CD4-positive, alpha-beta T cell (primary cell): ENCODE data around the gene KRT13. TPM values are rescaled to one million over a fixed set of nuclear protein-coding genes. Genes with fewer than 3 reads are reported as not detected.
"Not testable (repeated sequence)": the region's sequence is repeated elsewhere in the genome, so short reads cannot be mapped to it uniquely, and the experiment has no call there.

Source experiments
- ATAC-seq: fragments of 200-7000 bp; cut with Tn5 transposase; one replicate; pipeline ENCODE4 v1.10.0; 2022; ENCODE audit warnings: mild to moderate bottlenecking; ENCODE audit not compliant: poor library complexity
- CTCF ChIA-PET: fragments of 350-600 bp; sonication (Branson Sonifier 250); formaldehyde crosslinking; loops from one replicate; lab custom pipeline; 2021; ENCODE audit warnings: antibody characterized with exemption, inconsistent platforms; lab: Charles Lee
- POLR2A ChIA-PET: fragments of 350-600 bp; sonication (Branson Sonifier 250); formaldehyde crosslinking; loops from one replicate; lab custom pipeline; 2021; ENCODE audit warnings: antibody characterized with exemption, inconsistent platforms; lab: Charles Lee
- DNase-seq, 14 experiments: peaks; one replicate each; pipeline ENCODE4 v3.0.0-alpha.2; 2013 to 2020; ENCODE audit warnings: mixed read lengths in 2 of 14
- H3K27ac ChIP-seq, 2 donors: one replicate each; pipeline versions ENCODE4 v1.5.1 to v1.7.0; 2013; ENCODE audit warnings: low read length in 2 of 2, low read depth in 1 of 2, mild to moderate bottlenecking in 1 of 2
- H3K27me3 ChIP-seq, 2 experiments: 1 replicate in 1 of 2; 2 replicates in 1 of 2; pipeline versions ENCODE4 v1.6.1 to v1.7.0; 2013; ENCODE audit warnings: low read length in 2 of 2, control low read depth in 1 of 2, mild to moderate bottlenecking in 1 of 2, moderate library complexity in 1 of 2; ENCODE audit not compliant: insufficient read depth in 2 of 2, control insufficient read depth in 1 of 2
- H3K36me3 ChIP-seq: one replicate; pipeline ENCODE4 v1.6.1; 2013; ENCODE audit warnings: low read length, control low read depth; ENCODE audit not compliant: insufficient read depth
- H3K4me1 ChIP-seq: one replicate; pipeline ENCODE4 v1.6.1; 2013; ENCODE audit warnings: low read length, control low read depth; ENCODE audit not compliant: insufficient read depth
- H3K4me3 ChIP-seq: one replicate; pipeline ENCODE4 v1.5.1; 2013; ENCODE audit warnings: mild to moderate bottlenecking, low read length, moderate library complexity
- H3K9me3 ChIP-seq, 2 experiments: 1 replicate in 1 of 2; 2 replicates in 1 of 2; pipeline versions ENCODE4 v1.6.1 to v1.7.0; 2013; ENCODE audit warnings: low read length in 2 of 2, mild to moderate bottlenecking in 2 of 2, control low read depth in 1 of 2, moderate library complexity in 1 of 2; ENCODE audit not compliant: control insufficient read depth in 1 of 2, insufficient read depth in 1 of 2
- H3K27ac Mint-ChIP-seq: one replicate; pipeline ENCODE4 v1.8.0; 2020; ENCODE audit warnings: mixed read lengths
- H3K27me3 Mint-ChIP-seq: one replicate; pipeline ENCODE4 v1.8.0; 2021; ENCODE audit warnings: mixed read lengths
- H3K36me3 Mint-ChIP-seq: one replicate; pipeline ENCODE4 v1.8.0; 2021; ENCODE audit warnings: low read depth, mixed read lengths
- H3K4me1 Mint-ChIP-seq: one replicate; pipeline ENCODE4 v1.8.0; 2021; ENCODE audit warnings: low read depth, mixed read lengths
- H3K4me3 Mint-ChIP-seq: one replicate; pipeline ENCODE4 v1.8.0; 2020; ENCODE audit warnings: mild to moderate bottlenecking, mixed read lengths
- H3K9me3 Mint-ChIP-seq: one replicate; pipeline ENCODE4 v1.8.0; 2020; ENCODE audit warnings: mixed read lengths
- CTCF ChIP-seq: fragments of 200-600 bp; IDR thresholded peaks from one replicate; pipeline ENCODE4 v1.8.0; 2022; ENCODE audit warnings: antibody characterized with exemption, mild to moderate bottlenecking
- intact Hi-C, 2 experiments: fragments of 100-400 bp; cut with DNase I in 1 of 2; cut with micrococcal nuclease in 1 of 2; formaldehyde crosslinking; loops; one replicate each; pipeline versions ENCODE4 v1.15.1 to v1.9.0; 2023 to 2025; cut with DNase I, micrococcal nuclease
- total RNA-seq, 174 experiments: library from RNA in 2 of 174; stranded (reverse) in 2 of 174; gene quantifications; one replicate each; pipeline ENCODE4 v1.2.3 and lab custom pipeline; 2021 to 2026

The KRT13 gene
- total RNA-seq, 2 experiments from 2014 or later, result not detected

- Histone ChIP-seq H3K27me3 (no peaks in the 10 kb centered on the region), H3K9me3 (peaks cover 0 to 3% of the 10 kb centered on the region in 2 experiments), H3K27ac (no peak overlapping the region), H3K4me1 (peaks cover 19% of the 10 kb centered on the region), H3K4me3 (no peak overlapping the region), H3K36me3 (no peaks in the 10 kb centered on the region)
- CTCF ChIA-PET, result no interaction called here
- Mint-ChIP-seq H3K9me3 (no peaks in the 10 kb centered on the region), H3K27me3 (peaks cover 5% of the 10 kb centered on the region), H3K4me1 (peaks cover 8% of the 10 kb centered on the region), H3K27ac (no peak overlapping the region), H3K4me3 (no peak overlapping the region), H3K36me3 (no peaks in the 10 kb centered on the region)
- intact Hi-C loops, result loop anchor here in 1 of 2 experiments (10.0 kb wide), 1 partner anchor 740 kb away; no protein-coding TSS in a partner anchor
- POLR2A ChIA-PET, result no interaction called here
- no peak for TF ChIP-seq CTCF
- DNase-seq, result no peak
- ATAC-seq, result no peak
These were observed 39.1 kb upstream of the KRT13 start for GRCh38 chr17:41544491-41544892.

DNA sequence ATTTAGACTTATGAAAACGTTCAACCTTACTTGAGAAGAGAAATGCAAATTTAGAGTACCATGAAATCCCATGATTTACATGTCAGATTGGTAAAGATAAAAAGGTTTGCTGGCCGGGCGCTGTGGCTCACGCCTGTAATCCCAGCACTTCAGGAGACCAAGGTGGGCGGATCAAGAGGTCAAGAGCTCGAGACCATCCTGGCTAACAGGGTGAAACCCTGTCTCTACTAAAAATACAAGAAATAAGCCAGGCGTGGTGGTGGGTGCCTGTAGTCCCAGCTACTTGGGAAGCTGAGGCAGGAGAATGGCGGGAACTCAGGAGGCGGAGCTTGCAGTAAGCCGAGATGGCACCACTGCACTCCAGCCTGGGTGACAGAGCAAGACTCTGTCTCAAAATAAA, 37.4 kb upstream of the KRT13 start:
- H3K27ac Mint-ChIP-seq, H3K9me3 ChIP-seq, ATAC-seq, H3K4me1 ChIP-seq, H3K4me3 ChIP-seq, H3K36me3 Mint-ChIP-seq, POLR2A ChIA-PET, DNase-seq, H3K4me3 Mint-ChIP-seq, H3K27ac ChIP-seq, H3K36me3 ChIP-seq, H3K9me3 Mint-ChIP-seq, H3K27me3 Mint-ChIP-seq, H3K27me3 ChIP-seq, CTCF ChIA-PET, H3K4me1 Mint-ChIP-seq: not testable (repeated sequence)
- intact Hi-C loops, result loop anchor here in 1 of 2 experiments (10.0 kb wide), 1 partner anchor 738 kb away; no protein-coding TSS in a partner anchor

- H3K4me1 Mint-ChIP-seq, result no peaks in the 10 kb centered on the region
- H3K9me3 ChIP-seq, result peaks cover 0 to 3% of the 10 kb centered on the region in 2 experiments
- DNase-seq (no peak), ATAC-seq (no peak)
- no peaks in the 10 kb centered on the region for H3K9me3 Mint-ChIP-seq
- no peak overlapping the region for H3K27ac Mint-ChIP-seq
- H3K4me3 Mint-ChIP-seq, result no peak overlapping the region
- no peaks in the 10 kb centered on the region for H3K4me1 ChIP-seq
- H3K27me3 Mint-ChIP-seq, result no peaks in the 10 kb centered on the region
- no peaks in the 10 kb centered on the region for H3K27me3 ChIP-seq
- ChIA-PET CTCF (no interaction called here), POLR2A (no interaction called here)
- no peaks in the 10 kb centered on the region for H3K36me3 ChIP-seq
- no peak overlapping the region for H3K4me3 ChIP-seq
- H3K27ac ChIP-seq, result no peak overlapping the region
- TF ChIP-seq CTCF, result no peak
- intact Hi-C loops, result loop anchor here in 1 of 2 experiments (10.0 kb wide), 1 partner anchor 738 kb away; no protein-coding TSS in a partner anchor
- no peaks in the 10 kb centered on the region for H3K36me3 Mint-ChIP-seq
These were observed 36.9 kb upstream of the KRT13 start for GRCh38 chr17:41542357-41542756.
